ENCODE results near the gene TMED7. TPM values are rescaled to one million over a fixed set of nuclear protein-coding genes. Genes with fewer than 3 reads are reported as not detected.

Gene TMED7
- polyA plus RNA-seq, 3 donors: 18.2 to 70.1 (median 65.1) TPM

DNA sequence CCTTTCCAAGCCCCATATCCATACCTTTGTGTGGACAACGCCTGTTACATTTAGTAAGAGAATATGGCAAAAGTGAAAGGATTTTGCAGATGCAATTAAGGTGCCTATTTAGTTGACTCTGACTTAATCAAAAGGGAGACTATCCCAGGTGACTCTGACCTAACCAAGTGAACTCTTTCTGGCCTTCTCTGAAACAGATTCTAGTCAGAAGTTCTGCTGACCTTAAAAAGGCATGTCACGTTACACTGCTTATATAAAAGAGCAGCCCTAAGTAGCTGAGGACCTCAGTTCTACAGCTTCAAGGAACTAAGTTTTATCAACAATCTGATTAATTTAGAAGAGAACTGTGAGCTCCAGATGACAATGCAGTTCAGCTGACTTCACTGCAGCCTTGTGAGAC lies 17.9 kb downstream of the TMED7 start:
- H3K36me3 ChIP-seq (replicated peaks in 1 of 2; ENCODE audit: control insufficient read depth in 1 of 2, insufficient read depth in 2 of 2, low read length in 2 of 2): peaks cover 16 to 27% of the 10 kb centered on the region in 2 donors
- WGBS (ENCODE audit: insufficient coverage): no CpG with 5 or more reads among the region's 2 CpGs
- H2AFZ ChIP-seq (ENCODE audit: insufficient read depth, low read depth, low read length, poor library complexity, severe bottlenecking): no peak overlapping the region
- H3K9me3 Mint-ChIP-seq: no peaks in the 10 kb centered on the region
- H3K9me3 ChIP-seq (replicated peaks in 1 of 2; ENCODE audit: control insufficient read depth in 1 of 2, insufficient read depth in 1 of 2, low read length in 2 of 2): no peaks in the 10 kb centered on the region
- peaks cover 6% of the 10 kb centered on the region for H3K79me2 ChIP-seq (ENCODE audit: insufficient read depth, low read length)
- H3K36me3 Mint-ChIP-seq: peaks cover 28 to 36% of the 10 kb centered on the region in 2 donors
- H3K4me3 Mint-ChIP-seq: no peak overlapping the region
- H3K9ac ChIP-seq (ENCODE audit: insufficient read depth, low read length, poor library complexity, severe bottlenecking): no peak overlapping the region
- peaks cover 17% of the 10 kb centered on the region for H4K20me1 ChIP-seq (ENCODE audit: insufficient read depth, low read length)
- no peak overlapping the region for H3K4me2 ChIP-seq (replicated peaks; ENCODE audit: extremely low read depth, low read length, poor library complexity, severe bottlenecking)
- no peak for TF ChIP-seq CTCF (IDR thresholded peaks at IDR 0.05)
- intact Hi-C loops (cut with micrococcal nuclease): loop anchor here (10.0 kb wide), 2 partner anchors 63 to 433 kb away; partner anchors contain the start of gene FEM1C (in 1 of the 2)
- H3K27ac ChIP-seq (ENCODE audit: low read depth in 1 of 2, low read length in 2 of 2): no peak overlapping the region
- H3K27me3 ChIP-seq (ENCODE audit: control insufficient read depth in 2 of 2, insufficient read depth in 2 of 2, low read length in 2 of 2): no peaks in the 10 kb centered on the region
- H3K4me1 Mint-ChIP-seq: peaks cover 15% of the 10 kb centered on the region
- H3K27me3 Mint-ChIP-seq (ENCODE audit: low read depth in 3 of 3): peaks cover 0 to 3% (median 0%) of the 10 kb centered on the region in 3 donors
- H3K4me1 ChIP-seq (ENCODE audit: control insufficient read depth in 1 of 2, insufficient read depth in 2 of 2, low read length in 2 of 2): peaks cover 16 to 17% of the 10 kb centered on the region in 2 donors
- no peak for DNase-seq
- no peak overlapping the region for H3K4me3 ChIP-seq (replicated peaks in 1 of 3; ENCODE audit: low read depth in 2 of 3, low read length in 3 of 3)
- H3K27ac Mint-ChIP-seq: peak overlapping the region in 1 of 7 donors; percentile 35

- no peaks in the 10 kb centered on the region for H3K27me3 ChIP-seq (ENCODE audit: control insufficient read depth in 2 of 2, insufficient read depth in 2 of 2, low read length in 2 of 2)
- WGBS (ENCODE audit: insufficient coverage): 100% methylated on average over 2 of the region's 3 CpGs
- H4K20me1 ChIP-seq (ENCODE audit: insufficient read depth, low read length): peaks cover 7% of the 10 kb centered on the region
- H3K4me1 ChIP-seq (ENCODE audit: control insufficient read depth in 1 of 2, insufficient read depth in 2 of 2, low read length in 2 of 2): peaks cover 31 to 34% of the 10 kb centered on the region in 2 donors
- no peak for DNase-seq
- peaks cover 0 to 3% (median 0%) of the 10 kb centered on the region in 3 donors for H3K27me3 Mint-ChIP-seq (ENCODE audit: low read depth in 3 of 3)
- peaks cover 28% of the 10 kb centered on the region for H3K4me1 Mint-ChIP-seq
- peaks cover 21 to 22% of the 10 kb centered on the region in 2 donors for H3K36me3 Mint-ChIP-seq
- peaks cover 25% of the 10 kb centered on the region for H3K79me2 ChIP-seq (ENCODE audit: insufficient read depth, low read length)
- TF ChIP-seq CTCF (IDR thresholded peaks at IDR 0.05): no peak
- peaks cover 3% of the 10 kb centered on the region in 2 donors for H3K36me3 ChIP-seq (replicated peaks in 1 of 2; ENCODE audit: control insufficient read depth in 1 of 2, insufficient read depth in 2 of 2, low read length in 2 of 2)
- intact Hi-C loops (cut with micrococcal nuclease): loop anchor here (10.0 kb wide), 2 partner anchors 61 to 431 kb away; partner anchors contain the start of gene FEM1C (in 1 of the 2)
- H2AFZ ChIP-seq (ENCODE audit: insufficient read depth, low read depth, low read length, poor library complexity, severe bottlenecking): no peak overlapping the region
- no peaks in the 10 kb centered on the region for H3K9me3 ChIP-seq (replicated peaks in 1 of 2; ENCODE audit: control insufficient read depth in 1 of 2, insufficient read depth in 1 of 2, low read length in 2 of 2)
- no peak overlapping the region for H3K4me2 ChIP-seq (replicated peaks; ENCODE audit: extremely low read depth, low read length, poor library complexity, severe bottlenecking)
- no peak overlapping the region for H3K4me3 ChIP-seq (replicated peaks in 1 of 3; ENCODE audit: low read depth in 2 of 3, low read length in 3 of 3)
- H3K27ac ChIP-seq (ENCODE audit: low read depth in 1 of 2, low read length in 2 of 2): no peak overlapping the region
- H3K27ac Mint-ChIP-seq: no peak overlapping the region
- H3K4me3 Mint-ChIP-seq: no peak overlapping the region
- no peak overlapping the region for H3K9ac ChIP-seq (ENCODE audit: insufficient read depth, low read length, poor library complexity, severe bottlenecking)
- no peaks in the 10 kb centered on the region for H3K9me3 Mint-ChIP-seq
Observed at GRCh38 chr5:115605436-115605835, 20.4 kb downstream of the TMED7 start.

All from CD14-positive monocyte (primary cell).